Stimulated activated CD4-positive, alpha-beta T cell treated with anti-CD3 and anti-CD28 coated beads, Interleukin-4, amount 100 ng/mL, for 4 hours (primary cell): Measurements from ENCODE around the gene TMED1.

ENCODE experiments used
- DNase-seq, 2 experiments: peaks; one replicate each; pipeline ENCODE4 v3.0.0-alpha.2; 2020

TMED1 gene

GRCh38 chr19:10808937-10809649, 26.9 kb downstream of the TMED1 start:
- DNase-seq = peak in 1 of 2 experiments; percentile 11

GRCh38 chr19:10805758-10806247, 30.2 kb downstream of the TMED1 start:
- no peak for DNase-seq

- DNase-seq = no peak
These were observed 30.8 kb downstream of the TMED1 start for GRCh38 chr19:10805065-10805757.

- DNase-seq = no peak
These were observed 32.8 kb downstream of the TMED1 start for GRCh38 chr19:10803252-10803651.

- no peak for DNase-seq
These were observed 33.5 kb downstream of the TMED1 start for GRCh38 chr19:10802479-10802878.

- DNase-seq = no peak
These were observed 35.5 kb downstream of the TMED1 start for GRCh38 chr19:10800488-10800887.

- DNase-seq = peak; percentile 71 to 91
These were observed 38.3 kb downstream of the TMED1 start for GRCh38 chr19:10797541-10798256.

- peak; percentile 15 to 21 for DNase-seq
These were observed 38.9 kb downstream of the TMED1 start for GRCh38 chr19:10797078-10797477.

GRCh38 chr19:10796653-10797052, 39.4 kb downstream of the TMED1 start:
- DNase-seq = no peak

- DNase-seq = no peak
These were observed 46.1 kb downstream of the TMED1 start for GRCh38 chr19:10789866-10790265.

GRCh38 chr19:10788146-10788545, 47.9 kb downstream of the TMED1 start:
- no peak for DNase-seq

GRCh38 chr19:10784257-10784656, 51.8 kb downstream of the TMED1 start:
- DNase-seq = no peak

- no peak for DNase-seq
These were observed 53.2 kb downstream of the TMED1 start for GRCh38 chr19:10782795-10783194.
